Measurements from ENCODE around the gene CLMP.

Gene CLMP

GRCh38 chr11:123116486-123116885, 78.6 kb downstream of the CLMP start:
- H3K27ac ChIP-seq (replicated peaks; ENCODE audit: low read length), result no peak overlapping the region
- no peaks in the 10 kb centered on the region for H3K79me1 ChIP-seq (ENCODE audit: low read depth, low read length)
- DNase-seq (ENCODE audit: low spot score), result no peak

GRCh38 chr11:123111465-123111864, 83.6 kb downstream of the CLMP start:
- H4K8ac ChIP-seq (ENCODE audit: low read depth, low read length), result no peak overlapping the region
- H3K23ac ChIP-seq (ENCODE audit: low read depth, low read length, poor library complexity), result no peak overlapping the region
- H3K36me3 ChIP-seq (replicated peaks in 1 of 2; ENCODE audit: control insufficient read depth in 2 of 2, insufficient read depth in 2 of 2, low read length in 2 of 2), result no peaks in the 10 kb centered on the region
- H2BK120ac ChIP-seq (ENCODE audit: low read depth, low read length), result no peak overlapping the region
- no peak overlapping the region for H3K4ac ChIP-seq (ENCODE audit: low read length)
- no peak overlapping the region for H3K4me3 ChIP-seq (ENCODE audit: low read length in 2 of 2)
- H2AK5ac ChIP-seq (ENCODE audit: low read depth, low read length), result no peak overlapping the region
- H3K27ac ChIP-seq (replicated peaks; ENCODE audit: low read length), result no peak overlapping the region
- no peaks in the 10 kb centered on the region for H3K79me1 ChIP-seq (ENCODE audit: low read depth, low read length)
- H2BK5ac ChIP-seq (ENCODE audit: low read length), result no peak overlapping the region
- H2BK15ac ChIP-seq (ENCODE audit: low read length), result no peak overlapping the region
- H3K18ac ChIP-seq (ENCODE audit: low read length), result no peak overlapping the region
- H2AFZ ChIP-seq (ENCODE audit: low read length), result no peak overlapping the region
- H3K9me3 ChIP-seq (replicated peaks in 1 of 2; ENCODE audit: control insufficient read depth in 2 of 2, insufficient read depth in 1 of 2, low read depth in 1 of 2, low read length in 2 of 2), result peaks cover 0 to 7% of the 10 kb centered on the region in 2 donors
- H3K4me1 ChIP-seq (ENCODE audit: control insufficient read depth in 2 of 2, insufficient read depth in 1 of 2, low read depth in 1 of 2, low read length in 2 of 2), result peaks cover 0 to 2% of the 10 kb centered on the region in 2 donors
- WGBS, 2 donors (ENCODE audit: extremely low coverage in 2 of 2, insufficient read length in 2 of 2, insufficient replicate concordance in 1 of 2), result no CpG with 5 or more reads among the region's 4 CpGs
- H3K14ac ChIP-seq (ENCODE audit: low read length), result no peak overlapping the region
- no peak overlapping the region for H3K9ac ChIP-seq (ENCODE audit: low read depth, low read length, poor library complexity)
- no peak overlapping the region for H2BK12ac ChIP-seq (ENCODE audit: low read length)
- peaks cover 0 to 9% (median 0%) of the 10 kb centered on the region in 3 experiments for H3K27me3 ChIP-seq (ENCODE audit: control insufficient read depth in 3 of 3, insufficient read depth in 3 of 3, low read depth in 1 of 3, low read length in 3 of 3)
- peak; percentile 39 for DNase-seq (ENCODE audit: low spot score)
- no peak overlapping the region for H4K91ac ChIP-seq (ENCODE audit: low read depth, low read length, poor library complexity)
- H3K4me2 ChIP-seq (ENCODE audit: insufficient read depth, low read length, poor library complexity, severe bottlenecking), result no peak overlapping the region

More at GRCh38 chr11:123116486-123116885, 78.6 kb downstream of the CLMP start:
- H4K8ac ChIP-seq (ENCODE audit: low read depth, low read length), result no peak overlapping the region
- H3K4ac ChIP-seq (ENCODE audit: low read length), result no peak overlapping the region
- H2AFZ ChIP-seq (ENCODE audit: low read length), result no peak overlapping the region
- no peak overlapping the region for H3K18ac ChIP-seq (ENCODE audit: low read length)
- H3K23ac ChIP-seq (ENCODE audit: low read depth, low read length, poor library complexity), result no peak overlapping the region
- no peak overlapping the region for H2BK15ac ChIP-seq (ENCODE audit: low read length)
- H3K4me2 ChIP-seq (ENCODE audit: insufficient read depth, low read length, poor library complexity, severe bottlenecking), result no peak overlapping the region
- no peaks in the 10 kb centered on the region for H3K27me3 ChIP-seq (ENCODE audit: control insufficient read depth in 3 of 3, insufficient read depth in 3 of 3, low read depth in 1 of 3, low read length in 3 of 3)
- H2AK5ac ChIP-seq (ENCODE audit: low read depth, low read length), result no peak overlapping the region
- WGBS, 2 donors (ENCODE audit: extremely low coverage in 2 of 2, insufficient read length in 2 of 2, insufficient replicate concordance in 1 of 2), result no CpG with 5 or more reads among the region's 2 CpGs
- H2BK12ac ChIP-seq (ENCODE audit: low read length), result no peak overlapping the region
- H3K4me3 ChIP-seq (ENCODE audit: low read length in 2 of 2), result no peak overlapping the region
- H2BK5ac ChIP-seq (ENCODE audit: low read length), result no peak overlapping the region
- H3K9me3 ChIP-seq (replicated peaks in 1 of 2; ENCODE audit: control insufficient read depth in 2 of 2, insufficient read depth in 1 of 2, low read depth in 1 of 2, low read length in 2 of 2), result peaks cover 0 to 7% of the 10 kb centered on the region in 2 donors
- H2BK120ac ChIP-seq (ENCODE audit: low read depth, low read length), result no peak overlapping the region
- no peak overlapping the region for H4K91ac ChIP-seq (ENCODE audit: low read depth, low read length, poor library complexity)
- H3K36me3 ChIP-seq (replicated peaks in 1 of 2; ENCODE audit: control insufficient read depth in 2 of 2, insufficient read depth in 2 of 2, low read length in 2 of 2), result no peaks in the 10 kb centered on the region
- H3K9ac ChIP-seq (ENCODE audit: low read depth, low read length, poor library complexity), result no peak overlapping the region
- H3K4me1 ChIP-seq (ENCODE audit: control insufficient read depth in 2 of 2, insufficient read depth in 1 of 2, low read depth in 1 of 2, low read length in 2 of 2), result no peaks in the 10 kb centered on the region
- no peak overlapping the region for H3K14ac ChIP-seq (ENCODE audit: low read length)

- no peak overlapping the region for H2BK5ac ChIP-seq (ENCODE audit: low read length)
- WGBS, 2 donors (ENCODE audit: extremely low coverage in 2 of 2, insufficient read length in 2 of 2, insufficient replicate concordance in 1 of 2), result no CpG with 5 or more reads among the region's 8 CpGs
Measured at GRCh38 chr11:123110397-123110796, 84.7 kb downstream of the CLMP start.

GRCh38 chr11:123107945-123108495, 87.0 kb downstream of the CLMP start:
- Histone ChIP-seq H2BK120ac (ENCODE audit: low read depth, low read length) (no peak overlapping the region), H2BK12ac (ENCODE audit: low read length) (no peak overlapping the region), H4K91ac (ENCODE audit: low read depth, low read length, poor library complexity) (no peak overlapping the region), H3K9ac (ENCODE audit: low read depth, low read length, poor library complexity) (no peak overlapping the region), H2AFZ (ENCODE audit: low read length) (no peak overlapping the region), H3K4me1 (ENCODE audit: control insufficient read depth in 2 of 2, insufficient read depth in 1 of 2, low read depth in 1 of 2, low read length in 2 of 2) (peaks cover 0 to 2% of the 10 kb centered on the region in 2 donors), H3K4ac (ENCODE audit: low read length) (no peak overlapping the region), H3K4me3 (ENCODE audit: low read length in 2 of 2) (no peak overlapping the region), H3K18ac (ENCODE audit: low read length) (no peak overlapping the region), H3K79me1 (ENCODE audit: low read depth, low read length) (no peaks in the 10 kb centered on the region), H2BK5ac (ENCODE audit: low read length) (no peak overlapping the region), H2AK5ac (ENCODE audit: low read depth, low read length) (no peak overlapping the region), H3K23ac (ENCODE audit: low read depth, low read length, poor library complexity) (no peak overlapping the region), H2BK15ac (ENCODE audit: low read length) (no peak overlapping the region), H3K9me3 (replicated peaks in 1 of 2; ENCODE audit: control insufficient read depth in 2 of 2, insufficient read depth in 1 of 2, low read depth in 1 of 2, low read length in 2 of 2) (no peaks in the 10 kb centered on the region), H3K27ac (replicated peaks; ENCODE audit: low read length) (no peak overlapping the region), H4K8ac (ENCODE audit: low read depth, low read length) (no peak overlapping the region), H3K14ac (ENCODE audit: low read length) (no peak overlapping the region), H3K27me3 (ENCODE audit: control insufficient read depth in 3 of 3, insufficient read depth in 3 of 3, low read depth in 1 of 3, low read length in 3 of 3) (peaks cover 0 to 9% (median 0%) of the 10 kb centered on the region in 3 experiments), H3K36me3 (replicated peaks in 1 of 2; ENCODE audit: control insufficient read depth in 2 of 2, insufficient read depth in 2 of 2, low read length in 2 of 2) (no peaks in the 10 kb centered on the region), H3K4me2 (ENCODE audit: insufficient read depth, low read length, poor library complexity, severe bottlenecking) (no peak overlapping the region)
- DNase-seq (ENCODE audit: low spot score), result no peak
- WGBS, 2 donors (ENCODE audit: extremely low coverage in 2 of 2, insufficient read length in 2 of 2, insufficient replicate concordance in 1 of 2), result no CpG with 5 or more reads among the region's 4 CpGs

More at GRCh38 chr11:123110397-123110796, 84.7 kb downstream of the CLMP start:
- H3K4me2 ChIP-seq (ENCODE audit: insufficient read depth, low read length, poor library complexity, severe bottlenecking), result no peak overlapping the region
- H3K14ac ChIP-seq (ENCODE audit: low read length), result no peak overlapping the region
- no peak overlapping the region for H3K18ac ChIP-seq (ENCODE audit: low read length)
- no peak for DNase-seq (ENCODE audit: low spot score)
- H2BK15ac ChIP-seq (ENCODE audit: low read length), result no peak overlapping the region
- no peaks in the 10 kb centered on the region for H3K36me3 ChIP-seq (replicated peaks in 1 of 2; ENCODE audit: control insufficient read depth in 2 of 2, insufficient read depth in 2 of 2, low read length in 2 of 2)
- no peak overlapping the region for H2AFZ ChIP-seq (ENCODE audit: low read length)
- no peak overlapping the region for H4K8ac ChIP-seq (ENCODE audit: low read depth, low read length)
- H2AK5ac ChIP-seq (ENCODE audit: low read depth, low read length), result no peak overlapping the region
- no peaks in the 10 kb centered on the region for H3K9me3 ChIP-seq (replicated peaks in 1 of 2; ENCODE audit: control insufficient read depth in 2 of 2, insufficient read depth in 1 of 2, low read depth in 1 of 2, low read length in 2 of 2)
- H3K4me3 ChIP-seq (ENCODE audit: low read length in 2 of 2), result no peak overlapping the region
- no peak overlapping the region for H3K4ac ChIP-seq (ENCODE audit: low read length)
- peaks cover 0 to 9% (median 0%) of the 10 kb centered on the region in 3 experiments for H3K27me3 ChIP-seq (ENCODE audit: control insufficient read depth in 3 of 3, insufficient read depth in 3 of 3, low read depth in 1 of 3, low read length in 3 of 3)
- peaks cover 0 to 2% of the 10 kb centered on the region in 2 donors for H3K4me1 ChIP-seq (ENCODE audit: control insufficient read depth in 2 of 2, insufficient read depth in 1 of 2, low read depth in 1 of 2, low read length in 2 of 2)
- no peaks in the 10 kb centered on the region for H3K79me1 ChIP-seq (ENCODE audit: low read depth, low read length)
- H3K9ac ChIP-seq (ENCODE audit: low read depth, low read length, poor library complexity), result no peak overlapping the region
- H2BK120ac ChIP-seq (ENCODE audit: low read depth, low read length), result no peak overlapping the region
- no peak overlapping the region for H3K27ac ChIP-seq (replicated peaks; ENCODE audit: low read length)
- H2BK12ac ChIP-seq (ENCODE audit: low read length), result no peak overlapping the region
- H3K23ac ChIP-seq (ENCODE audit: low read depth, low read length, poor library complexity), result no peak overlapping the region
- H4K91ac ChIP-seq (ENCODE audit: low read depth, low read length, poor library complexity), result no peak overlapping the region

Measured in neuronal stem cell (in vitro differentiated cells).